PC-3 (cell line): ENCODE results near the gene ZNF462. TPM values are rescaled to one million over a fixed set of nuclear protein-coding genes. Genes with fewer than 3 reads are reported as not detected.

Source experiments
- ATAC-seq: fragments of 200-7000 bp; cut with Tn5 transposase; 2 replicates; pipeline ENCODE4 v1.9.1; 2020; ENCODE audit warnings: mild to moderate bottlenecking, moderate library complexity
- BruUV-seq: library from RNA; stranded (reverse); fragments of 400-500 nt; replicated peaks from 2 replicates; lab custom pipeline; 2021; lab: Mats Ljungman, UMichigan
- CTCF ChIA-PET: fragments of 300-600 bp; sonication (Branson Sonifier 250); formaldehyde crosslinking; loops from one replicate; lab custom pipeline; 2022; ENCODE audit warnings: antibody characterized with exemption; lab: Charles Lee
- POLR2A ChIA-PET: fragments of 300-600 bp; sonication (Branson Sonifier 250); formaldehyde crosslinking; loops from one replicate; lab custom pipeline; 2022; ENCODE audit warnings: antibody characterized with exemption; ENCODE audit not compliant: unreplicated experiment; lab: Charles Lee
- DNase-seq: peaks from one replicate; pipeline ENCODE4 v3.0.0-alpha.2; 2015
- H2AFZ ChIP-seq: fragments of 300-600 bp; sonication (generic); 2 replicates; pipeline ENCODE4 v1.6.0; 2016; ENCODE audit warnings: antibody characterized with exemption, low read length
- H3F3A ChIP-seq: fragments of 300-600 bp; sonication (generic); one replicate; pipeline ENCODE4 v1.6.0; 2017; ENCODE audit warnings: antibody characterized with exemption, low read length, control low read depth, mild to moderate bottlenecking; ENCODE audit not compliant: unreplicated experiment
- H3K27ac ChIP-seq: fragments of 300-600 bp; sonication (generic); 2 replicates; pipeline ENCODE4 v1.5.1; 2016; ENCODE audit warnings: mild to moderate bottlenecking, low read length
- H3K27me3 ChIP-seq: fragments of 300-600 bp; sonication (generic); 2 replicates; pipeline ENCODE4 v1.6.1; 2016; ENCODE audit warnings: low read length, mixed read lengths
- H3K36me3 ChIP-seq: fragments of 300-600 bp; sonication (generic); 2 replicates; pipeline ENCODE4 v1.6.1; 2016; ENCODE audit warnings: low read depth, mixed run types, low read length, mixed read lengths
- H3K4me1 ChIP-seq: fragments of 300-600 bp; sonication (generic); 2 replicates; pipeline ENCODE4 v1.5.1; 2016; ENCODE audit warnings: low read length; ENCODE audit not compliant: insufficient read depth
- H3K4me2 ChIP-seq: fragments of 300-600 bp; sonication (generic); 2 replicates; pipeline ENCODE4 v1.6.0; 2016; ENCODE audit warnings: low read length
- H3K4me3 ChIP-seq: fragments of 300-600 bp; sonication (generic); 2 replicates; pipeline ENCODE4 v1.5.1; 2016; ENCODE audit warnings: mild to moderate bottlenecking, low read length, mixed read lengths
- H3K79me2 ChIP-seq: fragments of 300-600 bp; sonication (generic); 2 replicates; pipeline ENCODE4 v1.6.1; 2017; ENCODE audit warnings: low read length, mixed read lengths
- H3K9ac ChIP-seq: fragments of 300-600 bp; sonication (generic); 2 replicates; pipeline ENCODE4 v1.6.0; 2016; ENCODE audit warnings: mild to moderate bottlenecking, low read length
- H3K9me2 ChIP-seq: fragments of 300-600 bp; sonication (generic); replicated peaks from 2 replicates; pipeline ENCODE4 v1.6.1; 2016; ENCODE audit warnings: mixed run types, low read length, mixed read lengths
- H3K9me3 ChIP-seq: fragments of 300-600 bp; sonication (generic); 2 replicates; pipeline ENCODE4 v1.6.1; 2016; ENCODE audit warnings: low read length, mixed read lengths
- H4K20me1 ChIP-seq: fragments of 300-600 bp; sonication (generic); 2 replicates; pipeline ENCODE4 v1.6.1; 2016; ENCODE audit warnings: low read length, mixed read lengths
- CTCF ChIP-seq: fragments of 300-600 bp; sonication (generic); conservative IDR thresholded peaks from 2 replicates; pipeline ENCODE4 v1.5.1; 2017; ENCODE audit warnings: antibody characterized with exemption, low read depth, mild to moderate bottlenecking, low read length
- EZH2 ChIP-seq: fragments of 300-600 bp; sonication (generic); IDR thresholded peaks from one replicate; pipeline ENCODE4 v1.6.1; 2017; ENCODE audit warnings: antibody characterized with exemption, mild to moderate bottlenecking, low read length; ENCODE audit not compliant: unreplicated experiment
- EZH2phosphoT487 ChIP-seq: fragments of 300-600 bp; sonication (generic); IDR thresholded peaks from 2 replicates; pipeline ENCODE4 v1.6.1; 2018; ENCODE audit warnings: mild to moderate bottlenecking, antibody characterized with exemption, low read length, borderline replicate concordance
- intact Hi-C: fragments of 100-400 bp; cut with micrococcal nuclease; formaldehyde crosslinking; loops from 2 replicates; pipeline ENCODE4 v1.9.0; 2023
- total RNA-seq: library from RNA; depleted of rRNA; stranded (reverse); fragments of >200 nt; gene quantifications from 2 replicates; pipeline ENCODE4 v1.2.3, GENCODE V29; 2014

The ZNF462 gene
- total RNA-seq, 1 experiment from 2014 or later, result 21.2 TPM

GRCh38 chr9:106932178-106932577, 69.2 kb downstream of the ZNF462 start:
- Histone ChIP-seq H3K27ac (no peak overlapping the region), H3K4me3 (no peak overlapping the region), H3K27me3 (no peaks in the 10 kb centered on the region), H3K9me2 (no peaks in the 10 kb centered on the region), H3K4me2 (no peak overlapping the region), H3K79me2 (no peaks in the 10 kb centered on the region), H3K9me3 (no peaks in the 10 kb centered on the region), H2AFZ (no peak overlapping the region), H3K9ac (no peak overlapping the region), H3K4me1 (peaks cover 8% of the 10 kb centered on the region; the same call in 1 of the 2 replicates), H4K20me1 (no peaks in the 10 kb centered on the region), H3K36me3 (peaks cover 56% of the 10 kb centered on the region), H3F3A (no peaks in the 10 kb centered on the region)
- intact Hi-C loops, result no loop called here
- TF ChIP-seq EZH2 (no peak), EZH2phosphoT487 (no peak), CTCF (no peak)
- BruUV-seq, result no TSS peak
- DNase-seq, result no peak
- ATAC-seq, result no peak
- CTCF ChIA-PET, result no interaction called here
- POLR2A ChIA-PET, result no interaction called here

- CTCF ChIA-PET, result no interaction called here
- intact Hi-C loops, result no loop called here
- no peak overlapping the region for H3K4me2 ChIP-seq
- H3K4me3 ChIP-seq, result no peak overlapping the region
- no peaks in the 10 kb centered on the region for H3K79me2 ChIP-seq
- no TSS peak for BruUV-seq
- POLR2A ChIA-PET, result no interaction called here
- TF ChIP-seq CTCF (no peak), EZH2 (no peak), EZH2phosphoT487 (no peak)
- H2AFZ ChIP-seq, result no peak overlapping the region
- H3K36me3 ChIP-seq, result peaks cover 51% of the 10 kb centered on the region
- H3K9me2 ChIP-seq, result no peaks in the 10 kb centered on the region
- DNase-seq, result no peak
- ATAC-seq, result no peak
- no peaks in the 10 kb centered on the region for H3F3A ChIP-seq
- H3K9me3 ChIP-seq, result no peaks in the 10 kb centered on the region
- H3K27me3 ChIP-seq, result no peaks in the 10 kb centered on the region
- peaks cover 8% of the 10 kb centered on the region; the same call in 1 of the 2 replicates for H3K4me1 ChIP-seq
- no peak overlapping the region for H3K9ac ChIP-seq
- no peaks in the 10 kb centered on the region for H4K20me1 ChIP-seq
- H3K27ac ChIP-seq, result no peak overlapping the region
Observed at GRCh38 chr9:106932675-106933074, 69.7 kb downstream of the ZNF462 start.

GRCh38 chr9:106933470-106933869, 70.5 kb downstream of the ZNF462 start:
- no peaks in the 10 kb centered on the region for H3K79me2 ChIP-seq
- H3K4me2 ChIP-seq, result no peak overlapping the region
- no peaks in the 10 kb centered on the region for H3K27me3 ChIP-seq
- no peak for TF ChIP-seq EZH2
- TF ChIP-seq EZH2phosphoT487, result no peak
- no peak for TF ChIP-seq CTCF
- H3K36me3 ChIP-seq, result peaks cover 53% of the 10 kb centered on the region
- POLR2A ChIA-PET, result no interaction called here
- H3K9me2 ChIP-seq, result no peaks in the 10 kb centered on the region
- no peak for DNase-seq
- CTCF ChIA-PET, result no interaction called here
- no peak overlapping the region for H3K4me3 ChIP-seq
- peaks cover 8% of the 10 kb centered on the region; the same call in 1 of the 2 replicates for H3K4me1 ChIP-seq
- no peaks in the 10 kb centered on the region for H4K20me1 ChIP-seq
- H3K27ac ChIP-seq, result no peak overlapping the region
- ATAC-seq, result no peak
- no peak overlapping the region for H2AFZ ChIP-seq
- H3K9me3 ChIP-seq, result no peaks in the 10 kb centered on the region
- BruUV-seq, result no TSS peak
- H3F3A ChIP-seq, result no peaks in the 10 kb centered on the region
- intact Hi-C loops, result no loop called here
- no peak overlapping the region for H3K9ac ChIP-seq
